Measurements from ENCODE around the gene LAMTOR2. TPM values are rescaled to one million over a fixed set of nuclear protein-coding genes. Genes with fewer than 3 reads are reported as not detected.

Gene LAMTOR2
- total and polyA plus RNA-seq, 9 of the 15 experiments (the other 6 are each of a cell fraction or from before 2014, with no cell fraction given), result 39.0 to 161 (median 74.6) TPM

- TF ChIP-seq CXXC5 (CRISPR knock-in tag; IDR thresholded peaks at IDR 0.05), result peak; percentile 34; the same call in 1 of the 2 replicates
- TF ChIP-seq, protein P1, sequence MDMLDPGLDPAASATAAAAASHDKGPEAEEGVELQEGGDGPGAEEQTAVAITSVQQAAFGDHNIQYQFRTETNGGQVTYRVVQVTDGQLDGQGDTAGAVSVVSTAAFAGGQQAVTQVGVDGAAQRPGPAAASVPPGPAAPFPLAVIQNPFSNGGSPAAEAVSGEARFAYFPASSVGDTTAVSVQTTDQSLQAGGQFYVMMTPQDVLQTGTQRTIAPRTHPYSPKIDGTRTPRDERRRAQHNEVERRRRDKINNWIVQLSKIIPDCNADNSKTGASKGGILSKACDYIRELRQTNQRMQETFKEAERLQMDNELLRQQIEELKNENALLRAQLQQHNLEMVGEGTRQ (CRISPR knock-in tag; IDR thresholded peaks at IDR 0.05), result no peak
- no peak; the same call in 1 of the 2 replicates for TF ChIP-seq CBX5 (IDR thresholded peaks at IDR 0.05; ENCODE audit: borderline replicate concordance, low read depth)
- peak; percentile 28; the same call in 1 of the 2 replicates for TF ChIP-seq ZBTB17 (CRISPR knock-in tag; IDR thresholded peaks at IDR 0.05)
- TF ChIP-seq NRF1 (conservative IDR thresholded peaks at IDR 0.05 in 1 of 2, IDR thresholded peaks at IDR 0.05 in 1 of 2), result peak; percentile 78 to 81
- no peak for TF ChIP-seq ELK3 (CRISPR knock-in tag; IDR thresholded peaks at IDR 0.05)
- TF ChIP-seq, protein P2, sequence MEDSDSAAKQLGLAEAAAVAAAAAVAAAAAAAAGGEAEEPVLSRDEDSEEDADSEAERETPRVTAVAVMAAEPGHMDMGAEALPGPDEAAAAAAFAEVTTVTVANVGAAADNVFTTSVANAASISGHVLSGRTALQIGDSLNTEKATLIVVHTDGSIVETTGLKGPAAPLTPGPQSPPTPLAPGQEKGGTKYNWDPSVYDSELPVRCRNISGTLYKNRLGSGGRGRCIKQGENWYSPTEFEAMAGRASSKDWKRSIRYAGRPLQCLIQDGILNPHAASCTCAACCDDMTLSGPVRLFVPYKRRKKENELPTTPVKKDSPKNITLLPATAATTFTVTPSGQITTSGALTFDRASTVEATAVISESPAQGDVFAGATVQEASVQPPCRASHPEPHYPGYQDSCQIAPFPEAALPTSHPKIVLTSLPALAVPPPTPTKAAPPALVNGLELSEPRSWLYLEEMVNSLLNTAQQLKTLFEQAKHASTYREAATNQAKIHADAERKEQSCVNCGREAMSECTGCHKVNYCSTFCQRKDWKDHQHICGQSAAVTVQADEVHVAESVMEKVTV (CRISPR knock-in tag; IDR thresholded peaks at IDR 0.05), result peak; percentile 96
These were observed 42.2 kb downstream of the LAMTOR2 start (continued) for GRCh38 chr1:156096640-156097391.
